Esophagus muscularis mucosa (tissue), 3 donors: ENCODE measurements around the gene TLE5.

Experiments
- POLR2AphosphoS5 ChIP-seq, 2 donors: sonication (generic); formaldehyde crosslinking; IDR thresholded peaks; one replicate each; pipeline ENCODE4 v1.6.1; 2017; ENCODE audit warnings: antibody characterized with exemption in 2 of 2
- TF ChIP-seq, protein P1 (sequence below), 3 experiments: fragments of 200-600 bp in 2 of 3; fragments of 450-650 bp in 1 of 3; sonication (generic) in 2 of 3; IDR thresholded peaks; one replicate each; pipeline ENCODE4 v1.5.1; 2017 to 2019; ENCODE audit warnings: antibody characterized with exemption in 3 of 3, mild to moderate bottlenecking in 2 of 3, moderate library complexity in 1 of 3

DNA sequence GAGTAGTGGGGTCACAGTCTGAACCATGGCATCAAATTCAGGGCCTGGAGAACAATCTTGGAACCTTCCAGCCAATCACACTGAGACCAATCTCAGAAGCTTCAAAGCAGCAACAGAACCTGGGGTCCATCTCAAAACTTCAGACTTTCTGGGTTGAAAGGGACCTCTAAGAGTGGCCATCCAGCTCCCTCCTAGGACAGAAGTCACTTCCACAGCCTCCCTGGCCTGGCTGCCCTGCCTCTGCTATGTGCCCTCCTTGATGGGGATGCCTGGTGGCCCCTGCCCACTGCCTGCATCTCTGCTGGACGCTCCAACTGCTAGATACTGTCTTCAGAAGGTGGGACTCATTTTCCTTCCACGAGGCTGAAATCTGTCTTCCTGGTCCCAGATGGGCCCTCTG, 35.0 kb downstream of the TLE5 start:
- TF ChIP-seq, protein P1, sequence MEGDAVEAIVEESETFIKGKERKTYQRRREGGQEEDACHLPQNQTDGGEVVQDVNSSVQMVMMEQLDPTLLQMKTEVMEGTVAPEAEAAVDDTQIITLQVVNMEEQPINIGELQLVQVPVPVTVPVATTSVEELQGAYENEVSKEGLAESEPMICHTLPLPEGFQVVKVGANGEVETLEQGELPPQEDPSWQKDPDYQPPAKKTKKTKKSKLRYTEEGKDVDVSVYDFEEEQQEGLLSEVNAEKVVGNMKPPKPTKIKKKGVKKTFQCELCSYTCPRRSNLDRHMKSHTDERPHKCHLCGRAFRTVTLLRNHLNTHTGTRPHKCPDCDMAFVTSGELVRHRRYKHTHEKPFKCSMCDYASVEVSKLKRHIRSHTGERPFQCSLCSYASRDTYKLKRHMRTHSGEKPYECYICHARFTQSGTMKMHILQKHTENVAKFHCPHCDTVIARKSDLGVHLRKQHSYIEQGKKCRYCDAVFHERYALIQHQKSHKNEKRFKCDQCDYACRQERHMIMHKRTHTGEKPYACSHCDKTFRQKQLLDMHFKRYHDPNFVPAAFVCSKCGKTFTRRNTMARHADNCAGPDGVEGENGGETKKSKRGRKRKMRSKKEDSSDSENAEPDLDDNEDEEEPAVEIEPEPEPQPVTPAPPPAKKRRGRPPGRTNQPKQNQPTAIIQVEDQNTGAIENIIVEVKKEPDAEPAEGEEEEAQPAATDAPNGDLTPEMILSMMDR (IDR thresholded peaks at IDR 0.05): no peak
- no peak for TF ChIP-seq POLR2AphosphoS5 (IDR thresholded peaks at IDR 0.05)
